HG03039 (cell line): ENCODE results near the gene HDLBP.
"Not testable (repeated sequence)": the region's sequence is repeated elsewhere in the genome, so short reads cannot be mapped to it uniquely, and the experiment has no call there.

Experiments used
- ATAC-seq: cut with Tn5 transposase; IDR thresholded peaks from one replicate; pipeline ENCODE4 v1.9.1; 2021; ENCODE audit warnings: mild to moderate bottlenecking, moderate library complexity; ENCODE audit not compliant: unreplicated experiment

HDLBP gene

DNA sequence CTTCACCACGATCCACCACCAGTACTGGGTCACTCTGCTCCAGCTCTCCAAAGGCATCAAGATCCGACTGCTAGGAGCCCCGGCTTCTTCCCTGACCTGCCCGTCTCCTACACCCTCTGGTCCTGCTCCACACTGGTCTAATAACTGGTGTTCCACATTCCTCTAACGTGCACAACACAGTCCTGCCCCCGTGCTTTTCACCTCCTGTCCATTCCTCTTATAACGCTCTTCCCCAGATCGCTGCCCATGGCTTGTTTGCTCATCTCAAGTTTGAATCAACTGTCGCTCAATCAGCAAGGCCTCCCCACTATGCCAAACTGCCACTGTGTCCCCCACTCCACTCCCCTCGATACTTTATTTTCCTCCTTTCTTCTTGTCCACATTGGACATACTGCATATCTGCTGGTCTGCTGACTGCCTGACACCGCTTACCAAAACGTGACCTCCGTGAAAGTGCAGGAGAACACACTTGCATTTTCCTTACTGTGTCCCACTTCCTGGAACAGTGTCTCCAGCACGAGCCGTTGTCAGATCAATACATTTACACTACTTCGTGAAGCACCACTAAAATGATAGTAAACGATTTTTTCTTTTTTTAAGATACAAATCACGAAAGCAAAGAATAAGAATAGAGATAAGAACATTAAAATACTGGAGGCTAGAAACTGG lies 6.5 kb downstream of the HDLBP start:
- ATAC-seq: no peak

DNA sequence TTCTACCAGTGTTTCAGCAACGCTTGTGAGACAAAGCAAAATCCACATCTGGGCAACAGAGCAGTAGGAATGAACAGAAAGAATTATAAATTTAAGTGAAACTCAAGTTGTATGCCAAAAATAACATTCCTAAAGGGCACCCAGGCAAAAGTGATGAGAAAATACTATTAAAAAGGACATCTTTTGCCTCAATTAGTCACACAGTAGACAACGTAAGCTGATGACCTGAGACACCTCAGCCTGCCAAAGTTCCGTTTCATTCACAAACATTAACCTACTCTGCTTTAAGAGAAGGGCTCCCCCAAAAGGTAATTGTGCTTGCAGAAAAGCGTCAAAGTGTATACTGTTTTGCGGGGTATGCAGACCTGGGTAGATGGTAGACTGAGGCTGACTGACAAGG lies 7.2 kb downstream of the HDLBP start:
- ATAC-seq: no peak

DNA sequence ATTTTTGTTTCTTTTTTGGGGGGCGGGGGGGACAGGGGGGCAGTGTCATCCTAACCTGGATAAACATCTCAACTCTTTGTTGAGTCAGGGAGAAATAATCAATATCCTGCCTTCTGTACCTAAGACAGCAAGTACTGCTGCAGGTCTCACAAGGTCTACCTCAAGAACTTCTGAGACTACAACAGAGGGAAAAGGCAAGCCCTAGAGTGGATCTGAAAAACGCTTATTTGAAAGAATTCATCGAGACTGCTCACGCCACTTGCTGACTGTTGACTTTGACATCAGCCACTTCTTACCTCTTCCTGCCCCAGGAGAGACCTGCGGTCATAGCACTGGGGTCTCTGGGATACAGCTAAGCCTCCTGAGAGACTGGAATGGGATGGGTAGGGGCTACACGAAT lies 8.4 kb downstream of the HDLBP start:
- no peak for ATAC-seq

DNA sequence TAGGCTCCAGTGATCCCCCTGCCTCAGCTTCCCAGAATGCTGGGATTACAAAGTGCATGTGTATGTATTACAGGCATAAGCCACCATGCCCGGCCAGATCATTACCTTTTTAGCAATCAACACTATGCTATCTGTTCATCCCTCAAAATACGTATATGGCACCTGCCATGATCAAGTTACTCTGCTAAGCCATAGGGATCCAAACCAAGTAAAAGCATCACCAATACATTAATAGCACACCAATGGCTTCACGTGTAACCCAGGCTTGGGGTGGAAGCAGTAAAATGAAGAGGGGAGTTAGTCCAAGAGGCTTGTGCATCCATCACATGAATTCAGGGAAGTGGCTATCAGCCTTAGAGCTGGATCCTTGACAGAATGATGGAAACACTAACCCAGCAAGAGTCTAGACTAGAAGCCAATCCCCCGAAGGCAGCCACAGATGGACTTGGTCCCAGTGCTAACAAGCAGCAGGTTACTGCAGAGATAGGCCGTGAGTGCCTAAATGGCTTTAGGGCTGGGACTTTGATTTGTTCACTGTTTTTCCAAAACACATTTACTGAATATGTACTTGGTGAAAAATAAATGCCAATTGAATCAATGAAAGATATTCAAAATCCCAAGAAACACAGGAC lies 11.3 kb downstream of the HDLBP start:
- ATAC-seq: no peak

DNA sequence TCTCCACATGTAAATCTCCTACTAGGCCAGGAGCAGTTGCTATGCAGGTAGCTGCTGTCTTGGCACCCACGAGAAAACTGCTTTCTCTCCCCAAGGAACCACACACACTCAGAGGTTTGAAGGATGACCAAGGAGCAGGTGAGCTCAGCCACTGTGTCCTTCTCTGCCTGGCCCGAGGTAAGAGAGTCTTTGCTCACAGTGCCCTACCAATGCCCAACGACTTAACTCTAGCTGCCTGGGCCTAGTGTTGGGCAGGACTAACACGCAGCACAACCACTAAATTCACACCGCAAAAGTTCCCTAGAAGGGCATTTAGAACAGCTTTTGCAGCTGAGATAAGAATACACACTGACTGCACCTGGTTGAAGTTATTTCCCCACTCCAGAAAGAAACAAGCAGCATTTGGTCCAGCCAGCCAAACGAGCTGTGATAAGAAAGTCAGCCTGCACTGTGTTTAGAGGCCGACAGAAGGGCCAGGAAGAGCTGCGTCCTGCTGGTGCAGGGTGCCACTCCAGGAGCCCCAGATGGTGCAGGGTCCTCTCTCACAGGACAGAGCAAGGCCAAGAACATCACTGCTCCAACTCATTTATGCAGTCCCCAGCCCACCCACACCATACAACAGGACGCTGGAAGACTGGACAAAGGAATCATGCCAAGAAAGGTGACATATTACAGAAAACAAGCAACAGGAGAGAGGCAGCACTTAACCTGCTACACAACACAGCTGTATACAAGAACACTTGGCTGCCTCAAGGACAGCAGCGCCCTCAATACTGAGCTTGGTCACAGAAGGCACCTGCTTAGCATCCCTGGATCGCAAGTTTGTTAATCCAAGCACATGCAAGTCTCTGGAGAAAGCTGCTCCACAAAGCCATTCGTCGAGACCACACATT lies 12.5 kb downstream of the HDLBP start:
- no peak for ATAC-seq

DNA sequence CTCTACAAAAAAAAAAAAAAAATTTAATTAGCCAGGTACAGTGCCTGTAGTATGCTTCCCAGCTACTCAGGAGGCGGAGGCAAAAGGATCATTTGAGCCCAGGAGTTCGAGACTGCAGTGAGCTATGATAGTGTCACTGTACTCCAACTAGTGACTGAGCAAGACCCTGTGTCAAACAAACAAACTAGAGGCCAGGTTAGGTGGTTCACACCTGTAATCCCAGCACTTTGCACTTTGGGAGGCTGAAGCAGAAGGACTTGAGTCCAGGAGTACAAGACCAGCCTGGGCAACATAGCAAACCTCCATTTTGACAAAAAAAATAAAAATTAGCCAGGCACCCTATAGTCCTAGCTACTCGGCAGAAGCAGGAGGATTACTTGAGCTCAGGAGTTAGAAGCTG lies 13.4 kb downstream of the HDLBP start:
- ATAC-seq: no peak

DNA sequence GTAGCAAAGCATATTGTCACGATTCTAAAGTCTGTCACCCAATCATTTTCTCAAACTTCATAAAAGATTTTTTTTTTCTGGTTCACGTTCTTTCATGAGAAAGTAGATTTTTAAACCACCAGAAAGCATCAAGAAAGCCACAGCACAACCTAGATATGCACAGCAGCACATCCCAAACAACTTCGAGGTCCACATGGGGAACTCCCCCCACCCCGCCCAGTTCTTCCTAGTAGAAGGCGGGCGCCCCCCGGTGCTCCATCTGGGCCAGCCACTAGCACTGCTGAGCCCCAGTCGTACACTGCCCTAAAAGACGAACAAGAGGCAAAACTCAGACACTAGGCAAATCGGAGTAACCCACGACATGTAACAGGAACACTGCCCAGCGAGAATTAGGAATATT lies 15.5 kb downstream of the HDLBP start:
- no peak for ATAC-seq

DNA sequence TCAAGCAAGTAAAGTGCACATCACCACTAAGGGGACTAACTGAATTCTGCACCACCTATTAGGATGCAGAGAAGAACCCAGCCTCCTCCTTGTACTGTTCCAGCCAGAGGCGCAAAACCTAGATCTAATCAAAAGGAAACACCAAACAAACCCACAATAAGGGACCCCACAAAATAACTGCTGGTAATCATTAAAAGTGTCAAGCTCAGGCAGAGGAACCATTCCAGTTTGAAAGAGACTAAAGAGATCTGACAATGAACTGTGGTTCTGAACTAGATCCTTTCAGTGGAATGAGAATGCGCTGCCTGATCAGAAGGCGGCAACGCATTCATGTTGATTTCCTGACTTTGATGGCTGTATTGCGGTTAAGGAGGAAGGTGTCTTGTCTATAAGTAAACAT lies 16.8 kb downstream of the HDLBP start:
- ATAC-seq: no peak

DNA sequence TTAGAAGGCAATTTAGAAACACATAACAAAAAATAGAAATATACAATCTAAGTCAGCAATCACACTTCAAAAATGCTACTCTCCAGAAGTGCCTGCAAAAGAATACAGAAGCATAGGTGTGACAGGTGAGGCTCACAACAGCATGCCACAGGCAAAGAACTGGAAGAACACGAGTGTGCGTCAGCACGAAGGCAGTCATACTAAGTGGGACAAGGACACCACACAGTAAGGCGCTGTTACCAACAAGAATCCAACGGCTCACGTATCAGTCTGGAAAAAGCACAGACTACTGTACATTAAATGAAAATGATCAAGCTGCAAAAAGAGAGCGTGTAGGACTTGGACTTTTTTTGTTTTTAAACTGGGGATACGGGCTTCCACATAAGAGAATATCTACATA lies 18.7 kb downstream of the HDLBP start:
- no peak for ATAC-seq

DNA sequence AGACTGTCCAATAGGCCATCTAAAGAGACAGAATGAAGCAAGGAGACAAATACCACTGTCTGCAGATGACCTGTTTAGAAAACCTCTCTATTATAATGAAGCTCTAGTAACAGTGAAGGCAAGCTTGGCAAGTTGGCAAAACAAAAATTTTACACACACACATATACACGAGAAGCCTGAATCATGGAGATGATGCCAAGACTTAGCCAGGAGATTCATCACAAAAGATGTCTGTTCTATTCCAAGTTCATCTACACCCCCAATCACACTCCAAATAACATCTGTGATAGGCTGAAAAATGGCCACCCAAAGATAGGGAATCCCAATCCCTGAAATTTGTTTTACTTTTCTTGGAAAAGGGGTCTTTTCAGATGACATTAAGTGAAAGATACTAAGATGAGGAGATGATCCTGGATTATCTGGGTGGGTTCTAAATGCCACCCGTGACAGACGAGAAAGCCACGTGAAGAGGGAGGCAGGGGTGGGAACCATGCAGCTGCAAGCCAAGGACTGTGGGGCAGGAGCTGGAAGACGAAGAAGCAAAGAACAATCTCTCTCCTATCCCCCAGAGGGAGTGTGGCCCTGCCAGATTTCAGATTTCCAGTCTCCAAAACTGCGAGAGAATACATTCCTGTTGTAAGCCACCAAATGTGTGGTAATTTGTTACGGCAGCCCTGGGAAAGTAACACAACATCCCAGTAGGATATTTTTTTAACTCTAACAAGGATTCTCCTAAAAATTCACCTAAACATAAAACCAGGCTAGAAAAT lies 20.0 kb downstream of the HDLBP start:
- ATAC-seq: no peak

DNA sequence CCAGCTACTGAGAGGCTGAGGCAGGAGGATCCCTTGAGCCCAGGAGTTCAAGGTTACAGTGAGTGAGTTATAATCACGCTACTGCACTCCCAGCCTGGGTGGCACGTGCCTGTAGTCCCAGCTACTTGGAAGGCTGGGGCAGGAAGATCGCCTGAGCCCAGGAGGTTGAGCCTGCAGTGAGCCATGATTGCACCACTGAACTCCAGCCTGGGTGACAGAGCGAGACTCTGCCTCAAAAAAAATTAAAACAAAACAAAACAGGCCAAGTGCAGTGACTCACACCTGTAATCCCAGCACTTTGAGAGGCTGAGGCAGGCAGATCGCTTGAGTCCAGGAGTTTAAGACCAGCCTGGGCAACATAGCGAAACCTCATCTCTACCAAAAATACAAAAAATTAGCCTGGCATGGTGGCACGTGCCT lies 22.1 kb downstream of the HDLBP start:
- not testable (repeated sequence) for ATAC-seq

DNA sequence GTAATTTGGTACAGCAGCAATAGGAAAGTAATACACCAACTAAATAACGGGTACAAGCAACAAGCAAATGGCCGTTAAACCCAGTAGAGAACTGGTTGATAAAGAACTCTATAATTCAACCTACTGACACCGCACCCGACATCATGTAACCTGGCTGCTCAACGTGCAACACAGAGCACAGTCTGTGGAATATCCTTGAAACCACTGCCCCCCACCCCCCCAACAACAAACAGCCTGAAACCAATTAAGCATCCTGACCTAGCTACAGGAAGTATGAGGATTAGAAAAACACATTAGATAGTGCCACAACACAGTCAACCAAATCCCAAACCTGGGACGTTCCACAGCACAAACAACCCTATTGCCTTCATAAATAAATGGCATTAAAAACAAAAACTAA lies 23.5 kb downstream of the HDLBP start:
- ATAC-seq: no peak

DNA sequence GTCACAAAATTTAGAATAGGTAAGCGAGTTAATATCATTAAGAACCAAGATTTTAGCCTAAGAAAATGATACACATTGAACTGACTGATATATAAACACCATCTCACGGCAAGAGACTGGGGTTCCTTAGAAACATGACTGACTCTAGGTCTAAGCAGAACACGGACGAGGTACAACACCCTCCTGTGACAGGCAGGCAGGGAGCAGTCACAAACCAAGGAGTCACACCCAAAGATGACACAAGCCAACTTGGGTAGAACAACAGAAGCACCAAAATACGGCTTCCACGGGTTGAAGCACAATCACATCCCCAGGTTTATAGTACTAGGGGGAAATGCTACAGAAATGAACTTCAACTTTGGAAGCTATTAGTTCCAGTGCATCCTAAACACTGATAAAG lies 24.3 kb downstream of the HDLBP start:
- ATAC-seq: no peak

DNA sequence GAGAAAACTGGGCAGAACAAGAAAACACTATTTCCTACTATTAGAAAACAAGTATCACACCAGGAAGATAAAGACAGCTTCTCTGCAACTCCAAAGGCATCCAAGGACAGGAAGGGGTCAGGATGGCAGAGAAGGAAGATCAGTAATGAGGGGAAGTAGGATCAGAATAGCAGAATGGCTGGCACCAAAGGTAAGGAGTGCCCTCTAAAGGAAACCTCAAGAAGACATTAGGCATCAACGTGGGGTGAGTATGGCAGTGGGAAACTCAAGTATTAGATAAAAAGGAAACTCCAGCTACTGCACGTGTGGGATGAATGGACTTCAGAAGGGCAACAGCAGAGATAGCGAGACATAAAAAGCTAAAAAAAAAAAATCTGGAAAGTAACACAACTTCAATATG lies 25.9 kb downstream of the HDLBP start:
- ATAC-seq: no peak

DNA sequence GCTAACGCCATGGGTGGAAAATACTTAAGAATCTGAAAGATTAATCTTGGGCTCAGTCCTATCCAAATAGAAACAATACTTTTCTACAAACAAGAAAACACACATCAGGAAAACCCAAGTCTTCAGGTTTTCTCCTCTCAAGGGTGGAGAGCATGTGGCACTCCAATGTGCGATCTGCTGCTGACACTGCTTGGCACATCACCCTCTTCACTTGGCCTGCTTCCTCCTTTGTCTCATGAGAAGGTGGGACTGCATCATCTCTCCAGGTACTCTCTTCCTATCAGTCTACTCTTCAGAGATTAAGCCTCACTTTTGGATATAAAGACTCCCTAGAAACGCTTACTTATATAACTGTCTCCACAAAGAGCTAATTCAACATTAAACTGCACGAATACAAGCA lies 26.4 kb downstream of the HDLBP start:
- no peak for ATAC-seq

DNA sequence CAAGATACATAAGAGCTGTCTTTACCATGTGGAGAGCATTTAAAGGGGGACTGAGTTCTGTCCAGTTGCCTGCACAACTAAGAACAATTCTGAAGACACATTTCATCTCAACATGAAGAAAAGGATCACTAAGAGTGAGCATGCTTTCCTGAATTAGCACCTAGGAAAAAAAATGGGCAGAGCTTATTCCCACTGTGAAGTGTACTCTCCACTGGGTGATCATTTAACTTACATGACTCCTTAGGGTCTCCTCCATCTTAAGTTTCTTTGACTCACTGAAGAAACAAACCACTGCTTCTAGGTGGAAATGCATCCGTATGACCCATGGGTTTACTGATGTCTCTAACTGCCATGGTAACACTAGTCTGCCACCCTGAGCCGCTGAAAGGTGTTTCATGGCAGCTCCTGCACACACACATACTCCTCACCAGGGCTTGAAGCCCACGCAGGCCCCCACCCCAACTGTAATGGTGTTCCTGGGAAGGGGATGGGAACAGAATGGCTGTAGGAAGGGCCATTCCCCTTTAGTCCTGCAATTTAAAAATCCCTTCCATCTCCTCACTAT lies 27.1 kb downstream of the HDLBP start:
- no peak for ATAC-seq

DNA sequence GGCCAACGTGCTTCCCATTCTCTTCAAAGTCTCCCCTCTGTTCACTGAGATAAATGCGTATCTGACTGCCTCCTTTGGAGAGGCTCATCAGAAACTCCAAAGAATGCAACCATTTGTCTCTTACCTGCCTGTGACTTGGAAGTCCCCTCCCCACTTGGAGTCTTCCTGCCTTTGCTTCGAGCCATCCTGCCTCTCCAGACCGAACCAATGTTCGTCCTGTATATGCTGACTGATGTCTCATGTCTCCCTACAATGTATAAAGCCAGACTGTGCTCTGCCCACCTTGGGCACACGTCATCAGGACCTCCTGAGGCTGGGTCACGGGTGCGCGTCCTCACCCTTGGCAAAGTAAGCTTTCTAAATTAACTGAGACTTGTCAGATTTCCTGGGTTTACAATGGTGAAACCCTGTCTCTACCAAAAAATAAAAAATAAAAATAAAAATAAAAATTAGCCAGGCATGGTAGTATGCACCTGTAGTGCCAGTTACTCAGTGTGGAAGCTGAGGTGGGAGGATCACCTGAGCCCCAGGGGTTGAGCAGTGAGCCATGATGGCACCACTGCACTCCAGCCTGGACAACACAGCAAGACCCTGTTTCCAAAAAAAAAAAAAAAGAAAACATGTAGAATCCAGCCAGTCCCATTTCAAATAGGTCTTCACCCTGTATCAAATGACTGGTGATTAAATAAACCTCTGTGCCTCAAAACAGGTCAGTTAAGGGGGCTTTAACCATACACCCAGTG lies 29.0 kb downstream of the HDLBP start:
- ATAC-seq: no peak

DNA sequence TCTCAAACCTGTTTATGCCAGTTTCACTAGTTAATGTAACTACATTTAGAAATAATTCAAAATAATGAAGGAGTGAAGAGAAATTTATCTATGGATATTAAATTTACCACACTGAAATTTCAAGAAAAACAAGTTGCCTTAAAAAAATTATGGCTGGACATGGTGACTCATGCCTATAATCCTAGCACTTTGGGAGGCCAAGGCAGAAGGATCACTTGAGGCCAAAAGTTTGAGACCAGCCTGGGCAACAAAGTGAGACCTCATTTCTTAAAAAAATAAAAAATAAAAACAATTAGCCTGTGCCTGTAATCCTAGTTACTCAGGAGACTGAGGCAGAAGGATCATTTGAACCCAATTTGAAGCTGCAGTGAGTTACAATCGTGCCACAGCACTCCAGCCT lies 29.9 kb downstream of the HDLBP start:
- ATAC-seq: no peak

DNA sequence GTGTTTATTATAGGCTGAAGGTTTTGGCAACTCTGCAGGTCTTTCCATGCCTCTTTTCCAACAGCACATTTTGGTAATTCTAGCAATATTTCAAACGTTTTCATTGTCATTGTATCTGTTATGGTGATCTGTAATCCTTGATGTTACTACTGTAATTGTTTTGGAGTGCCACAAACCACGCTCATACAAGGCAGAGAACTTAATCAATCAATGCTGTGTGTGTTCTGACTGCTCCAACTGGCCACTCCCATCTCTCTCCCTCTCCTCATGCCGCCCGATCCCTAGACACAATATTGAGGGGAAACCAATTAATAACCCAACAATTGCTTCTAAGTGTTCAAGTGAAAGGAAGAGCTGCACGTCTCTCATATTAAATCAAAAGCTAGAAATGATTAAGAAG lies 32.9 kb downstream of the HDLBP start:
- no peak for ATAC-seq

DNA sequence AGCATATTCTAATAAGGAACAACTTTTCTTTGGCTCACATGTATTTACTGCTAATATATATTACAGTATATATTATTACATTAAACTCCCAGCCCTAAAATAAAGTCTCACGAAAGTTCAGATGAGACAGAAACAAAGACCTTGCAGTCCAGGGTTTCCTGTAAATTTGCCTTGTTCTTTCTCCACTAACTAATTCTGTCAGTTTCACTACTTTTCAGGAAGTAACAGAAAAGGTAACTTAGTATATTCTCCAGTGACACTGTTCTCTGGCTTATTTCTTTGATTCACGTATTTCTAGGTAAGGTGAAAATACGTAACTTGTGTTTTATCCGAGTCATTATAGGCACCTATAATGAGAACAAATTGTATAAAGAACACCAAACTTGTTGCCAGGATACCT lies 35.2 kb downstream of the HDLBP start:
- ATAC-seq: no peak
